ENCODE data around the gene NLRX1.
"Not testable (repeated sequence)": the region's sequence is repeated elsewhere in the genome, so short reads cannot be mapped to it uniquely, and the experiment has no call there.

The NLRX1 gene

GRCh38 chr11:119126675-119127268 lies 41.8 kb upstream of the NLRX1 start:
- DNase-seq, result no peak
- no peak for TF ChIP-seq EZH2phosphoT487 (IDR thresholded peaks at IDR 0.05; ENCODE audit: low read length)
- TF ChIP-seq EZH2 (optimal IDR thresholded peaks at IDR 0.05; ENCODE audit: low read depth, low read length), result no peak
- no peak for TF ChIP-seq CTCF (IDR thresholded peaks at IDR 0.05; ENCODE audit: low read length)
- Histone ChIP-seq H4K20me1 (ENCODE audit: insufficient read depth, low read length) (no peaks in the 10 kb centered on the region), H3K4me1 (ENCODE audit: low read length) (0 out of 2 replicates have a peak, but pooled peaks cover 4% of the 10 kb centered on the region), H3K27me3 (replicated peaks; ENCODE audit: insufficient read depth, low read length) (no peaks in the 10 kb centered on the region), H2AFZ (ENCODE audit: low read length) (no peak overlapping the region), H3K9me3 (replicated peaks; ENCODE audit: insufficient read depth, low read length) (no peaks in the 10 kb centered on the region), H3K9me2 (replicated peaks; ENCODE audit: insufficient read depth, low read length) (no peaks in the 10 kb centered on the region), H3K4me3 (ENCODE audit: low read length) (no peak overlapping the region), H3K36me3 (replicated peaks; ENCODE audit: insufficient read depth, low read length) (peaks cover 5% of the 10 kb centered on the region; the same call in 1 of the 2 replicates), H3F3A (ENCODE audit: insufficient read depth, low read length) (peaks cover 3% of the 10 kb centered on the region; the same call in 1 of the 2 replicates), H3K4me2 (ENCODE audit: low read depth, low read length) (no peak overlapping the region), H3K27ac (ENCODE audit: low read length) (no peak overlapping the region), H3K79me2 (ENCODE audit: low read length) (peaks cover 34% of the 10 kb centered on the region), H3K9ac (ENCODE audit: low read length) (no peak overlapping the region)

GRCh38 chr11:119130662-119131061 lies 37.9 kb upstream of the NLRX1 start:
- Histone ChIP-seq H3K9me3 (replicated peaks; ENCODE audit: insufficient read depth, low read length) (no peaks in the 10 kb centered on the region), H4K20me1 (ENCODE audit: insufficient read depth, low read length) (no peaks in the 10 kb centered on the region), H3K4me1 (ENCODE audit: low read length) (no peaks in the 10 kb centered on the region), H3K36me3 (replicated peaks; ENCODE audit: insufficient read depth, low read length) (no peaks in the 10 kb centered on the region), H3K4me2 (ENCODE audit: low read depth, low read length) (no peak overlapping the region), H3K27me3 (replicated peaks; ENCODE audit: insufficient read depth, low read length) (no peaks in the 10 kb centered on the region), H3K27ac (ENCODE audit: low read length) (no peak overlapping the region), H3K79me2 (ENCODE audit: low read length) (peaks cover 3% of the 10 kb centered on the region; the same call in 1 of the 2 replicates), H3K4me3 (ENCODE audit: low read length) (no peak overlapping the region), H3K9me2 (replicated peaks; ENCODE audit: insufficient read depth, low read length) (no peaks in the 10 kb centered on the region), H3K9ac (ENCODE audit: low read length) (no peak overlapping the region), H2AFZ (ENCODE audit: low read length) (no peak overlapping the region), H3F3A (ENCODE audit: insufficient read depth, low read length) (no peaks in the 10 kb centered on the region)
- TF ChIP-seq EZH2phosphoT487 (IDR thresholded peaks at IDR 0.05; ENCODE audit: low read length) (no peak), EZH2 (optimal IDR thresholded peaks at IDR 0.05; ENCODE audit: low read depth, low read length) (no peak), CTCF (IDR thresholded peaks at IDR 0.05; ENCODE audit: low read length) (no peak)
- no peak for DNase-seq

- no peak for DNase-seq
Observed at GRCh38 chr11:119134389-119134978, 34.0 kb upstream of the NLRX1 start.

GRCh38 chr11:119139276-119139675 lies 29.2 kb upstream of the NLRX1 start:
- not testable (repeated sequence) for H3K79me2 ChIP-seq (ENCODE audit: low read length); H3K9ac ChIP-seq (ENCODE audit: low read length); H4K20me1 ChIP-seq (ENCODE audit: insufficient read depth, low read length); H3K4me1 ChIP-seq (ENCODE audit: low read length); H3K36me3 ChIP-seq (replicated peaks; ENCODE audit: insufficient read depth, low read length); DNase-seq; H3K9me2 ChIP-seq (replicated peaks; ENCODE audit: insufficient read depth, low read length); H3K9me3 ChIP-seq (replicated peaks; ENCODE audit: insufficient read depth, low read length); H3K27me3 ChIP-seq (replicated peaks; ENCODE audit: insufficient read depth, low read length); H3K4me3 ChIP-seq (ENCODE audit: low read length); H3K4me2 ChIP-seq (ENCODE audit: low read depth, low read length); H2AFZ ChIP-seq (ENCODE audit: low read length); H3K27ac ChIP-seq (ENCODE audit: low read length); H3F3A ChIP-seq (ENCODE audit: insufficient read depth, low read length)

More at GRCh38 chr11:119134389-119134978, 34.0 kb upstream of the NLRX1 start:
- Histone ChIP-seq H3K27me3 (replicated peaks; ENCODE audit: insufficient read depth, low read length) (no peaks in the 10 kb centered on the region; the same call in 1 of the 2 replicates), H3K9ac (ENCODE audit: low read length) (no peak overlapping the region), H4K20me1 (ENCODE audit: insufficient read depth, low read length) (no peaks in the 10 kb centered on the region), H3K9me3 (replicated peaks; ENCODE audit: insufficient read depth, low read length) (no peaks in the 10 kb centered on the region), H2AFZ (ENCODE audit: low read length) (no peak overlapping the region), H3K4me2 (ENCODE audit: low read depth, low read length) (no peak overlapping the region), H3K4me3 (ENCODE audit: low read length) (no peak overlapping the region), H3F3A (ENCODE audit: insufficient read depth, low read length) (no peaks in the 10 kb centered on the region), H3K4me1 (ENCODE audit: low read length) (no peaks in the 10 kb centered on the region), H3K36me3 (replicated peaks; ENCODE audit: insufficient read depth, low read length) (no peaks in the 10 kb centered on the region), H3K9me2 (replicated peaks; ENCODE audit: insufficient read depth, low read length) (no peaks in the 10 kb centered on the region), H3K27ac (ENCODE audit: low read length) (no peak overlapping the region), H3K79me2 (ENCODE audit: low read length) (no peaks in the 10 kb centered on the region)
- TF ChIP-seq EZH2phosphoT487 (IDR thresholded peaks at IDR 0.05; ENCODE audit: low read length) (no peak), CTCF (IDR thresholded peaks at IDR 0.05; ENCODE audit: low read length) (peak; percentile 51)

Data from MM.1S (cell line).